Right lobe of liver (tissue), 4 donors: Measurements from ENCODE around the gene AKR1C2.

Source experiments
- POLR2A ChIP-seq: fragments of 450-650 bp; IDR thresholded peaks from one replicate; pipeline ENCODE4 v1.6.1; 2017; ENCODE audit warnings: antibody characterized with exemption, mild to moderate bottlenecking
- TF ChIP-seq, protein P1 (sequence below), 4 donors: fragments of 200-600 bp in 3 of 4; fragments of 450-650 bp in 1 of 4; IDR thresholded peaks; one replicate each; pipeline versions ENCODE4 v1.5.1 to v1.8.0; 2016 to 2022; ENCODE audit warnings: antibody characterized with exemption in 4 of 4, mild to moderate bottlenecking in 2 of 4
- donor health status: DM: no; HTN: no; CAD: no.
- donor health status: DM: no; HTN: no; CAD: no.
- donor health status: DM: no; HTN: yes; CAD: no.

GRCh38 chr10:5047912-5048628 lies 44.4 kb upstream of the AKR1C2 start:
- TF ChIP-seq, protein P1, sequence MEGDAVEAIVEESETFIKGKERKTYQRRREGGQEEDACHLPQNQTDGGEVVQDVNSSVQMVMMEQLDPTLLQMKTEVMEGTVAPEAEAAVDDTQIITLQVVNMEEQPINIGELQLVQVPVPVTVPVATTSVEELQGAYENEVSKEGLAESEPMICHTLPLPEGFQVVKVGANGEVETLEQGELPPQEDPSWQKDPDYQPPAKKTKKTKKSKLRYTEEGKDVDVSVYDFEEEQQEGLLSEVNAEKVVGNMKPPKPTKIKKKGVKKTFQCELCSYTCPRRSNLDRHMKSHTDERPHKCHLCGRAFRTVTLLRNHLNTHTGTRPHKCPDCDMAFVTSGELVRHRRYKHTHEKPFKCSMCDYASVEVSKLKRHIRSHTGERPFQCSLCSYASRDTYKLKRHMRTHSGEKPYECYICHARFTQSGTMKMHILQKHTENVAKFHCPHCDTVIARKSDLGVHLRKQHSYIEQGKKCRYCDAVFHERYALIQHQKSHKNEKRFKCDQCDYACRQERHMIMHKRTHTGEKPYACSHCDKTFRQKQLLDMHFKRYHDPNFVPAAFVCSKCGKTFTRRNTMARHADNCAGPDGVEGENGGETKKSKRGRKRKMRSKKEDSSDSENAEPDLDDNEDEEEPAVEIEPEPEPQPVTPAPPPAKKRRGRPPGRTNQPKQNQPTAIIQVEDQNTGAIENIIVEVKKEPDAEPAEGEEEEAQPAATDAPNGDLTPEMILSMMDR (IDR thresholded peaks at IDR 0.05), result no peak
- TF ChIP-seq POLR2A, result no peak
